Psoas muscle (tissue), 8 donors: ENCODE results near the gene NSD2. TPM values are rescaled to one million over a fixed set of nuclear protein-coding genes. Genes with fewer than 3 reads are reported as not detected.

ENCODE experiments used
- ATAC-seq, 4 donors: fragments of 200-7000 bp; cut with Tn5 transposase; one replicate each; pipeline ENCODE4 v1.9.1; 2020; ENCODE audit warnings: moderate library complexity in 3 of 4, mild to moderate bottlenecking in 2 of 4
- DNase-seq, 2 donors: peaks; one replicate each; pipeline ENCODE4 v3.0.0-alpha.2; 2020
- H3K27ac ChIP-seq: fragments of 200-600 bp; one replicate; pipeline ENCODE4 v1.8.0; 2022
- H3K27me3 ChIP-seq, 3 donors: fragments of 200-600 bp in 1 of 3; one replicate each; pipeline versions ENCODE4 v1.6.1 to v1.8.0; 2013 to 2022; ENCODE audit warnings: low read length in 2 of 3, mild to moderate bottlenecking in 2 of 3, moderate library complexity in 1 of 3; ENCODE audit not compliant: insufficient read depth in 3 of 3
- H3K36me3 ChIP-seq, 2 donors: fragments of 200-600 bp in 1 of 2; one replicate each; pipeline versions ENCODE4 v1.6.1 to v1.8.0; 2013 to 2022; ENCODE audit warnings: low read depth in 1 of 2, mild to moderate bottlenecking in 1 of 2, moderate library complexity in 1 of 2; ENCODE audit not compliant: insufficient read depth in 1 of 2
- H3K4me1 ChIP-seq: fragments of 200-600 bp; one replicate; pipeline ENCODE4 v1.8.0; 2022
- H3K4me3 ChIP-seq: fragments of 200-600 bp; one replicate; pipeline ENCODE4 v1.8.0; 2022; ENCODE audit warnings: mild to moderate bottlenecking
- H3K9me3 ChIP-seq: fragments of 200-600 bp; one replicate; pipeline ENCODE4 v1.8.0; 2022
- CTCF ChIP-seq: fragments of 200-600 bp; IDR thresholded peaks from one replicate; pipeline ENCODE4 v1.8.0; 2022; ENCODE audit warnings: antibody characterized with exemption
- WGBS, 3 donors: extraction: QIAGEN DNeasy Blood & Tissue Kit; methylation state at CpG; one replicate each; pipeline versions ENCODE4 v1.1.6 to v1.1.7; 2013; 5-methylcytosine and 5-hydroxymethylcytosine counted together
- intact Hi-C, 2 donors: fragments of 100-400 bp; cut with DNase I; formaldehyde crosslinking; loops; one replicate each; pipeline versions ENCODE4 v1.11.0 to v1.14.2; 2022
- polyA plus RNA-seq, 3 donors: library from polyadenylated mRNA; stranded (reverse); fragments of 200-250 nt; gene quantifications; one replicate each; pipeline ENCODE4 v1.2.3, GENCODE V29; 2013
- total RNA-seq, 4 donors: library from RNA; stranded (reverse); fragmentation: NEBNext Ultra II Directional in 2 of 4; extraction: Animal tissue kit (Norgen Biotek cat#: 25700) in 2 of 4; gene quantifications; one replicate each; pipeline versions ENCODE4 v1.2.1 to v1.2.4, GENCODE V29; 2021 to 2023
- donor health status: healthy with polysubstance abuse.
- donor health status: DM: no; HTN: no; CAD: no; lungs with moderate emphysema.
- donor health status: Bipolar disorder and iron deficiency.
- donor health status: healthy.
- donor health status: DM: yes; HTN: yes; CAD: no.
- donor health status: DM: no; HTN: no; CAD: no.
- donor health status: DM: no; HTN: no; CAD: no.
- donor health status: DM: yes; HTN: yes; CAD: no.

NSD2 gene
- total and polyA plus RNA-seq, 7 donors = 5.6 to 36.0 (median 21.2) TPM

DNA sequence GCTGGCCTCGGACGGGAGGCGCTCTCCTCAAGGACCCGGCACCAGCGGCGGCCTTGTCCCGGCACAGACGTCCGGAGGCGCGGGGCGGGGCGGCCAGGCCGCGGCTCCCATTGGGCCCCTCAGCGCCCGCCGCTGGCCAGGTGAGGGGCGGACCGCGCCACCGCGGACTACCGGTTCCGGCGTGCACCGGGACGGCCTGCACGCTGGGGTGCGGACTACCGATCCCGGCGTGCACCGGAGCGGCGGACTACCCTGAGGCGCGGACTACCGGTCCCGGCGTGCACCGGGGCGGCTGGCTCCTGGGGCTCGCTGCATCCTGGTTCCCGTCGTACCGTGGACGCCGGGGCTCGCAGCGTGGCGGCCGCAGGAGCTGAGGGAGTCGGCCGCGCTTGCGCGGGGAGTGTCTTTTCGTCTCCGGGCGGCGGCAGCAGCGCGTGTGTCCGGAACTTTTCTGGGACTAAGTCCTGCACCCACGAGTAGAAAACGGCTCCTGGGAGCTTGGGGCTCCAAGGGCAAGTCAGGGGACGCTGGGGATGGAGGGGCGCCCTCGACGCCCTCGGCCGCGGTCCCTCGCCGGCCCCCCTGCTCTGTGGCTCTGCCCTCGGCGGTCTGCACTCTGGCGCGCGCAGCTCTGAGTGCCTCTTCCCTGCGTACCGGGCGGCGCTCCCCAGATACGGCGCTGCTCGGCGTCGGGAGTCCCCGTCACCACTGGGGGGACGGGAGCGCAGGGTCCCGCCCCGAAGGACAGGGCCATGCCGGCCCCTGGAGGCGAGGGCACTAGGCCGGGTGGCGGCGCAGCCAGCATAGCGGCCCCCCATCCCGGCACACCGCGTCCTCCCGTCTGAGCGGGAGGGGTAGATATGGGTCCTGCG lies 14.9 kb upstream of the NSD2 start, which contains the start of gene LETM1:
Gene LETM1 (minus strand): TSS at position 86 of the 872 bp plus-strand sequence. CDS start 206 bp downstream, outside the sequence.
- intact Hi-C loops = loop anchor here in 1 of 2 donors (5.0 kb wide), 1 partner anchor 41 kb away; no protein-coding TSS in a partner anchor
- Histone ChIP-seq H3K27ac (peak within 1 kb of the TSS; percentile 79), H3K4me1 (peaks cover 32% of the 10 kb centered on the region), H3K9me3 (no peaks in the 10 kb centered on the region), H3K4me3 (peak within 1 kb of the TSS; percentile 95), H3K36me3 (peaks cover 0 to 6% of the 10 kb centered on the region in 2 donors), H3K27me3 (no peaks in the 10 kb centered on the region)
- WGBS, 3 donors = 0% methylated on average over 70 to 107 of the region's 107 CpGs
- DNase-seq (peak; percentile 97 to 98), ATAC-seq (peak; percentile 97 to 98 (median 98))
- TF ChIP-seq CTCF = peak; percentile 7

GRCh38 chr4:1856943-1857699 lies 14.1 kb upstream of the NSD2 start:
- H3K36me3 ChIP-seq = peaks cover 0 to 6% of the 10 kb centered on the region in 2 donors
- intact Hi-C loops = loop anchor here in 1 of 2 donors (5.0 kb wide), 1 partner anchor 40 kb away; no protein-coding TSS in a partner anchor
- no peak for TF ChIP-seq CTCF
- no peaks in the 10 kb centered on the region for H3K27me3 ChIP-seq
- peaks cover 24% of the 10 kb centered on the region for H3K4me1 ChIP-seq
- peak overlapping the region; percentile 95 for H3K4me3 ChIP-seq
- H3K27ac ChIP-seq = peak overlapping the region; percentile 79
- 22 to 27% (median 23%) methylated on average over 27 to 32 of the region's 32 CpGs for WGBS, 3 donors
- DNase-seq (peak in 1 of 2 donors; percentile 35), ATAC-seq (peak; percentile 1 to 8 (median 2))
- no peaks in the 10 kb centered on the region for H3K9me3 ChIP-seq

- WGBS, 3 donors = 51 to 57% (median 53%) methylated on average over 5 of the region's 5 CpGs
- TF ChIP-seq CTCF = no peak
- ATAC-seq = no peak
These were observed 13.3 kb upstream of the NSD2 start for GRCh38 chr4:1857931-1858330.

DNA sequence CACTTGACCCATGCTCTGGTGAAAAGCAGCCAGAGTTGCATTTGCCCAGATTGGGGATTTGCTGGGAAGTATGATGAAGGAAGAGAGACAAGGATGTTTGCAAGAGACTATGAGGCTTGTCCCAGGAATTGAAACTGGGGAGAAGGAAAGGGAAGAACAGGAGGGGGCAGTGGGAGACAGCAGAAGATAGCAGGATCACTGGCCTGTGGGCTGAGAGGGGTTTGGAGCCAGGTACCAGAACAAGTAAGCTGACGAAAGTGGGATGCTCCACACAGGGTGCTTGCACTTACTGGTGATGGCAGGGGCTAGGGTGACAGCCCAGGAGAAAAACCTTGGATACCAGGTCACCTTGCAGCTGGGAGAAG lies 11.8 kb upstream of the NSD2 start:
- Histone ChIP-seq H3K36me3 (no peaks in the 10 kb centered on the region), H3K9me3 (no peaks in the 10 kb centered on the region), H3K4me1 (peaks cover 12% of the 10 kb centered on the region), H3K27me3 (peaks cover 0 to 18% (median 5%) of the 10 kb centered on the region in 3 donors), H3K4me3 (no peak overlapping the region), H3K27ac (no peak overlapping the region)
- DNase-seq (no peak), ATAC-seq (no peak)
- no peak for TF ChIP-seq CTCF
- 76 to 100% (median 86%) methylated on average over 1 of the region's 1 CpG for WGBS, 3 donors
- intact Hi-C loops = loop anchor here in 1 of 2 donors (5.0 kb wide), 1 partner anchor 38 kb away; no protein-coding TSS in a partner anchor

More at GRCh38 chr4:1857931-1858330, 13.3 kb upstream of the NSD2 start:
- no peak for DNase-seq
- Histone ChIP-seq H3K27ac (no peak overlapping the region), H3K36me3 (peaks cover 0 to 6% of the 10 kb centered on the region in 2 donors), H3K4me3 (no peak overlapping the region), H3K9me3 (no peaks in the 10 kb centered on the region), H3K27me3 (peaks cover 0 to 5% (median 3%) of the 10 kb centered on the region in 3 donors), H3K4me1 (peaks cover 20% of the 10 kb centered on the region)
- intact Hi-C loops = loop anchor here in 1 of 2 donors (5.0 kb wide), 1 partner anchor 39 kb away; no protein-coding TSS in a partner anchor
